Measurements from ENCODE around the gene CASTOR2. TPM values are rescaled to one million over a fixed set of nuclear protein-coding genes. Genes with fewer than 3 reads are reported as not detected.
A peak's percentile ranks its signal among the peaks of the same experiment; 100 is the strongest.
"Not testable (repeated sequence)": the region's sequence is repeated elsewhere in the genome, so short reads cannot be mapped to it uniquely, and the experiment has no call there.

CASTOR2 gene
- total and polyA plus RNA-seq, 2 of the 13 experiments (the other 11 are each of a cell fraction or from before 2014, with no cell fraction given), result 7.0 to 8.7 TPM

DNA sequence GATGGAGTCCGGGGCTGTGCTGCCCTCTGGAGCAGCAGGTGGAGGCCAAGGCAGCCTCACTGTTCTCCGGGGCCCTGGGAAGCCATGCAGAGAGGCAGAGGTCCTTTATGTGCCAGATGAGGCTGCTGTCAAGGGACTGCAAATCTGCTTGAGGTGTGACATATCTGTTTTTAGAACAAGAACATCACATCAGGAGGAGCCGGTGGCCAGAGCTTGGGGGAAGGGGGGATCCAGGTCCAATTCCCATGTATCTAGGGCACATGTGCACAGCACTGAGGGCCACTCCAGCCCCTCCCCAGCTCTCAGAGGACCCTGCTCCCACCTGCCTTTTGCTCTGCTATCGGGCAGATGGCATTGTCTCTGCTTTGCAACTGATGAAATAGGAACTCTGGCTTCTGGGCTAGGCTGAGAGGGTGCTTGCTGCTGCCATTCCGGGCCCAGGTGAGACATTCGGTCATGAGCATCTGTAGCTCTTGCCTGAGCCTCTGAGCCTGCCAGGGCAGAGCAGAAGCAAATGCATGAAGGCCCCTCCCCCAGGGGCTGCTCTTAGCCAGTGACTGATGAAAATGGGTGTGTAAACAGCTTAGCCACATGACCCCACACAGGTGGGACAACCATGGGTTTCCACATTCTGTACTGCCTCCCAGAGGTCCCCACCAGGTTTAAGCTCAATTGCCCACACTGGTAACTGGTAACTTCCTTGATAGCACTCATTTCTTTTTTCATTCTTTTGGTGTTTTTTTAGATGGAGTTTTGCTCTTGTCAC is 32.8 kb upstream of the CASTOR2 start:
- POLR2A ChIA-PET; H3K9me3 ChIP-seq (ENCODE audit: low read length); H3K27me3 ChIP-seq (ENCODE audit: control insufficient read depth in 1 of 2, insufficient read depth in 2 of 2, low read length in 2 of 2); H4K20me1 ChIP-seq (ENCODE audit: insufficient read depth, low read length); H3K36me3 ChIP-seq (replicated peaks in 1 of 2; ENCODE audit: control insufficient read depth in 1 of 2, insufficient read depth in 2 of 2, low read length in 2 of 2); H3K27ac ChIP-seq (ENCODE audit: extremely low read length, insufficient read depth, low read length); intact Hi-C loops (cut with micrococcal nuclease; ENCODE audit: unreplicated experiment); FAIRE-seq; in situ Hi-C loops (cut with HindIII; ENCODE audit: extremely low pct_ligation_motif_present, low pct_unique_long_range_greater_than_20kb); DNase-seq (ENCODE audit: low spot score); H3K4me3 ChIP-seq (replicated peaks in 1 of 3; ENCODE audit: insufficient read depth in 1 of 3, low read depth in 2 of 3, low read length in 3 of 3); H3K9ac ChIP-seq (ENCODE audit: insufficient read depth, low read depth, low read length); H2AFZ ChIP-seq (ENCODE audit: low read length); H3K4me2 ChIP-seq (ENCODE audit: low read depth, low read length); BruUV-seq (replicated peaks); H3K4me1 ChIP-seq (ENCODE audit: insufficient read depth, low read length); H3K79me2 ChIP-seq (ENCODE audit: insufficient read depth, low read length): not testable (repeated sequence)
- no CpG with 5 or more reads among the region's 6 CpGs for WGBS (ENCODE audit: low lambda C conversion rate)
- peak; percentile 21; the same call in 2 of the 3 replicates for ATAC-seq
- CTCF ChIA-PET (ENCODE audit: low intra/inter-chr PET ratio, low total read pairs), result interaction anchor here (0.7 kb wide), 1 partner anchor 161 kb away, joined by 3 read pairs; no protein-coding TSS in a partner anchor

DNA sequence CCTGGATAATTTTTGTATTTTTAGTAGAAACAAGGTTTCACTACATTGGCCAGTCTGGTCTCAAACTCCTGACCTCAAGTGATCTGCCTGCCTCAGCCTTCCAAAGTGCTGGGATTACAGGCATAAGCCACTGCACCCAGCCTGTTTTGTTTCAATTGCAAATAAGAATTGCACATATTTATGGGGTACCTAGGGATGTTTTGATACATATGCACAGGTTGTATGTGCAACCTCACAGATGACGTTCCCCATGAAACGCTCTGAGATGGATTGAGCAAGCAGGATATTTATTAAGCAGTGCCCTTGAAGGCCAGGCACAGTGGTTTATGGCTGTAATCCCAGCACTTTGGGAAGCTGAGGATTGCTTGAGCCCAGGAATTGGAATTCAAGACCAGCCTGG is 25.1 kb upstream of the CASTOR2 start:
- H3K27ac ChIP-seq (ENCODE audit: extremely low read length, insufficient read depth, low read length); BruUV-seq (replicated peaks); H3K27me3 ChIP-seq (ENCODE audit: control insufficient read depth in 1 of 2, insufficient read depth in 2 of 2, low read length in 2 of 2); intact Hi-C loops (cut with micrococcal nuclease; ENCODE audit: unreplicated experiment); FAIRE-seq; H2AFZ ChIP-seq (ENCODE audit: low read length); ATAC-seq; H3K4me2 ChIP-seq (ENCODE audit: low read depth, low read length); H3K79me2 ChIP-seq (ENCODE audit: insufficient read depth, low read length); H3K4me3 ChIP-seq (replicated peaks in 1 of 3; ENCODE audit: insufficient read depth in 1 of 3, low read depth in 2 of 3, low read length in 3 of 3); H3K4me1 ChIP-seq (ENCODE audit: insufficient read depth, low read length); H3K9me3 ChIP-seq (ENCODE audit: low read length); CTCF ChIA-PET (ENCODE audit: low intra/inter-chr PET ratio, low total read pairs); H3K36me3 ChIP-seq (replicated peaks in 1 of 2; ENCODE audit: control insufficient read depth in 1 of 2, insufficient read depth in 2 of 2, low read length in 2 of 2); DNase-seq (ENCODE audit: low spot score); POLR2A ChIA-PET; H4K20me1 ChIP-seq (ENCODE audit: insufficient read depth, low read length); in situ Hi-C loops (cut with HindIII; ENCODE audit: extremely low pct_ligation_motif_present, low pct_unique_long_range_greater_than_20kb); H3K9ac ChIP-seq (ENCODE audit: insufficient read depth, low read depth, low read length): not testable (repeated sequence)
- no CpG with 5 or more reads among the region's 2 CpGs for WGBS (ENCODE audit: low lambda C conversion rate)

DNA sequence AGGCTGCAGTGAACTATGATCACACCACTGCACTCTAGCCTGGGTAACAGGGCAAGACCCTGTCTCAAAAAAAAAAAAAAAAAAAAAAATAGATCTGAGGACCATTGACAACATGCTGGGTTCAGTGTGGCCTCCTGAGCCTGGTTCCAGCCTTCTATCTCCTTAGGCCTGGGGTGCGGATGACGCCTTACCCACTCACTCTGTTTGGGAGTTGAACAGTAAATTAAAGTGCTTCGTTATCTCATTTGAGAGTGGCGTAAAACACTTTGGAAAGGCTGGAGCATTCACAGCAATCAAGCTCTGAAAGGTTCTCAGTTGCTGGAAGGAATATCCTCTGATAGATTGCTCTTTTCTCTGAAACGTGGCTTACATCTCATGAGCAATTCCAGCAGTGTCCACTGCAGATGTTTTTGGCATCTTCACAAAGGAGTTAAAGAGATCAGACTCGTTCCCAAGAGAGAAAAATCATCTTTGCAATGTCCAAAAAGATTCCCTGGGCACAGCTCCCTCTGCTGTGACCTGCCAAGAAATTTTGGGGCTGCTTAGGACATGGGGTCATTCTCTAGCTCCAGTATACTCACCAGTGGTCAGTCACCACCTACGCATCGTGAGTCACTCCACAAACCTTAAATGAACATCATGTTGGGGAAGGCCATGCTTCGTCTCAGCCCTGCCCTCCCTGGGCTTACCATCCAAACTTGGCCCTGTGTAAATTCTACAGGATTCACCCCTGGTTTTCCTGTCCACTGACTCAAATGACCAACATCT is 23.0 kb upstream of the CASTOR2 start:
- H3K4me1 ChIP-seq (ENCODE audit: insufficient read depth, low read length); CTCF ChIA-PET (ENCODE audit: low intra/inter-chr PET ratio, low total read pairs); intact Hi-C loops (cut with micrococcal nuclease; ENCODE audit: unreplicated experiment); H3K27ac ChIP-seq (ENCODE audit: extremely low read length, insufficient read depth, low read length); in situ Hi-C loops (cut with HindIII; ENCODE audit: extremely low pct_ligation_motif_present, low pct_unique_long_range_greater_than_20kb); H3K9me3 ChIP-seq (ENCODE audit: low read length); H3K79me2 ChIP-seq (ENCODE audit: insufficient read depth, low read length); POLR2A ChIA-PET; H3K4me3 ChIP-seq (replicated peaks in 1 of 3; ENCODE audit: insufficient read depth in 1 of 3, low read depth in 2 of 3, low read length in 3 of 3); H3K27me3 ChIP-seq (ENCODE audit: control insufficient read depth in 1 of 2, insufficient read depth in 2 of 2, low read length in 2 of 2); FAIRE-seq; DNase-seq (ENCODE audit: low spot score); BruUV-seq (replicated peaks); H2AFZ ChIP-seq (ENCODE audit: low read length); H3K4me2 ChIP-seq (ENCODE audit: low read depth, low read length); H3K36me3 ChIP-seq (replicated peaks in 1 of 2; ENCODE audit: control insufficient read depth in 1 of 2, insufficient read depth in 2 of 2, low read length in 2 of 2); H4K20me1 ChIP-seq (ENCODE audit: insufficient read depth, low read length); H3K9ac ChIP-seq (ENCODE audit: insufficient read depth, low read depth, low read length): not testable (repeated sequence)
- WGBS (ENCODE audit: low lambda C conversion rate), result 75% methylated on average over 4 of the region's 9 CpGs
- ATAC-seq, result peak; percentile 34; the same call in 2 of the 3 replicates

DNA sequence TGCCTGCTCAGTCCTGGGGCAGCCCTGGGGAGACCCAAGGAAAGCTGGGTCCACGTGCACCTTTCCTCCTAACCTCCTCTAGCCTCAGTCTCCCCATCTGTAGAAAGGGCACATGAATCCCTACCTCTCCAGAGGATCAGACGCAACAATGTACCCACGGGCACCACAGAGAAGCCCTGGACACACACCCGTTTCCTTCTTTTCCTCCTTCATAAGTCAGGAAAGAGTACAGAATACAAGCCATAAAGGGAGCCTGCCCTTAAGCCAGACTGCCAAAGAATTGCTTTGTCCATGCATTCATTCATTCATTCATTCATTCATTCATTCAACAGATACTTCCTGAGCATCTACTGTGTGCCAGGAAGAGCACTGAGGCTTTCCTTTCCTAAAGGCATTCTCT is 20.6 kb upstream of the CASTOR2 start:
- DNase-seq (ENCODE audit: low spot score); H3K27ac ChIP-seq (ENCODE audit: extremely low read length, insufficient read depth, low read length); intact Hi-C loops (cut with micrococcal nuclease; ENCODE audit: unreplicated experiment); BruUV-seq (replicated peaks); H3K36me3 ChIP-seq (replicated peaks in 1 of 2; ENCODE audit: control insufficient read depth in 1 of 2, insufficient read depth in 2 of 2, low read length in 2 of 2); H3K9ac ChIP-seq (ENCODE audit: insufficient read depth, low read depth, low read length); H3K79me2 ChIP-seq (ENCODE audit: insufficient read depth, low read length); POLR2A ChIA-PET; H4K20me1 ChIP-seq (ENCODE audit: insufficient read depth, low read length); H3K27me3 ChIP-seq (ENCODE audit: control insufficient read depth in 1 of 2, insufficient read depth in 2 of 2, low read length in 2 of 2); H3K4me2 ChIP-seq (ENCODE audit: low read depth, low read length); H2AFZ ChIP-seq (ENCODE audit: low read length); FAIRE-seq; H3K9me3 ChIP-seq (ENCODE audit: low read length); H3K4me1 ChIP-seq (ENCODE audit: insufficient read depth, low read length); CTCF ChIA-PET (ENCODE audit: low intra/inter-chr PET ratio, low total read pairs); in situ Hi-C loops (cut with HindIII; ENCODE audit: extremely low pct_ligation_motif_present, low pct_unique_long_range_greater_than_20kb); ATAC-seq; H3K4me3 ChIP-seq (replicated peaks in 1 of 3; ENCODE audit: insufficient read depth in 1 of 3, low read depth in 2 of 3, low read length in 3 of 3): not testable (repeated sequence)
- WGBS (ENCODE audit: low lambda C conversion rate), result 78% methylated on average over 4 of the region's 4 CpGs

All from HepG2 (cell line).